Keratinocyte (primary cell): ENCODE measurements around the gene IL18RAP.

Experiments used
- EZH2 ChIP-seq: IDR thresholded peaks from one replicate; pipeline ENCODE4 v1.6.1; 2012; ENCODE audit warnings: inconsistent platforms, mild to moderate bottlenecking, low read length, moderate library complexity
- TF ChIP-seq, protein P1 (sequence below), 3 experiments: IDR thresholded peaks in 1 of 3; conservative IDR thresholded peaks in 1 of 3; optimal IDR thresholded peaks in 1 of 3; 2 replicates in 2 of 3; 3 replicates in 1 of 3; pipeline versions ENCODE3 to v1.5.1; 2011; ENCODE audit warnings: low read length in 3 of 3, mild to moderate bottlenecking in 3 of 3, moderate library complexity in 2 of 3, control low read depth in 1 of 3, inconsistent platforms in 1 of 3; ENCODE audit not compliant: insufficient read depth in 2 of 3; ENCODE audit errors: extremely low read depth in 1 of 3

DNA sequence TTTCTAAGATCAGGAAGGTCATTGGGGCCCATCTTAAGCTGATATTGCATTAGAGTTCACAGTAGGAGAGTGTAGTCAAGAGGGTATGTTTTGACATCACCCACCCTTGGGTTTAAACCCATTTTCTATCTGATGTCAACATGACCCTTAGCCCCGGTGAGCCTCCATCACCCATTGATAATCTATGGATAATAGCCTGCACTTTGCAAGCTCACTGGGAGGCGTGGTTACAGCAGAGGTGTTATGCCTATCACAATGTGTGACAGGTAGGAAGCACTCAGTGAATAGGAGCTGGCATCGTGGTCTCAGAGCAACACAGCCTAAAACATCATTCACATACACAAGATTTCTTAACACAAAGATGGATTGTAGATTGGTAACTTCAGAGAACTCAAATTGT is 21.3 kb downstream of the IL18RAP start:
- TF ChIP-seq, protein P1, sequence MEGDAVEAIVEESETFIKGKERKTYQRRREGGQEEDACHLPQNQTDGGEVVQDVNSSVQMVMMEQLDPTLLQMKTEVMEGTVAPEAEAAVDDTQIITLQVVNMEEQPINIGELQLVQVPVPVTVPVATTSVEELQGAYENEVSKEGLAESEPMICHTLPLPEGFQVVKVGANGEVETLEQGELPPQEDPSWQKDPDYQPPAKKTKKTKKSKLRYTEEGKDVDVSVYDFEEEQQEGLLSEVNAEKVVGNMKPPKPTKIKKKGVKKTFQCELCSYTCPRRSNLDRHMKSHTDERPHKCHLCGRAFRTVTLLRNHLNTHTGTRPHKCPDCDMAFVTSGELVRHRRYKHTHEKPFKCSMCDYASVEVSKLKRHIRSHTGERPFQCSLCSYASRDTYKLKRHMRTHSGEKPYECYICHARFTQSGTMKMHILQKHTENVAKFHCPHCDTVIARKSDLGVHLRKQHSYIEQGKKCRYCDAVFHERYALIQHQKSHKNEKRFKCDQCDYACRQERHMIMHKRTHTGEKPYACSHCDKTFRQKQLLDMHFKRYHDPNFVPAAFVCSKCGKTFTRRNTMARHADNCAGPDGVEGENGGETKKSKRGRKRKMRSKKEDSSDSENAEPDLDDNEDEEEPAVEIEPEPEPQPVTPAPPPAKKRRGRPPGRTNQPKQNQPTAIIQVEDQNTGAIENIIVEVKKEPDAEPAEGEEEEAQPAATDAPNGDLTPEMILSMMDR (optimal IDR thresholded peaks at IDR 0.05 in 1 of 3, IDR thresholded peaks at IDR 0.05 in 1 of 3, conservative IDR thresholded peaks at IDR 0.05 in 1 of 3; ENCODE audit: extremely low read depth in 1 of 3, insufficient read depth in 2 of 3, low read length in 3 of 3), result no peak
- no peak for TF ChIP-seq EZH2
